K562 (cell line): ENCODE measurements around the gene MRPL10. TPM values are rescaled to one million over a fixed set of nuclear protein-coding genes. Genes with fewer than 3 reads are reported as not detected.

Experiments used
- ASH1L ChIP-seq: fragments of 450-650 bp; IDR thresholded peaks from 2 replicates; pipeline ENCODE4 v1.6.1; 2018; ENCODE audit warnings: borderline replicate concordance, mild to moderate bottlenecking, low read depth; ENCODE audit not compliant: partially characterized antibody
- EHMT2 ChIP-seq: fragments of 450-650 bp; IDR thresholded peaks from 2 replicates; pipeline ENCODE4 v1.6.1; 2018; ENCODE audit warnings: antibody characterized with exemption
- KLF10 ChIP-seq: fragments of 250-450 bp; sonication (Bioruptor Pico); IDR thresholded peaks from 2 replicates; pipeline ENCODE4 v1.6.1; 2021; ENCODE audit warnings: matching md5 sums
- NCOA2 ChIP-seq, 2 experiments: fragments of 450-650 bp; IDR thresholded peaks; 2 replicates each; pipeline ENCODE4 v1.6.1; 2018; ENCODE audit warnings: mild to moderate bottlenecking in 2 of 2, moderate library complexity in 1 of 2; ENCODE audit not compliant: partially characterized antibody in 2 of 2
- NELFE ChIP-seq: IDR thresholded peaks from 2 replicates; pipeline ENCODE4 v1.6.1; 2011; ENCODE audit warnings: mild to moderate bottlenecking; ENCODE audit not compliant: insufficient read depth, insufficient read length
- NFYB ChIP-seq: IDR thresholded peaks from 2 replicates; pipeline ENCODE4 v1.6.1; 2011; ENCODE audit warnings: mild to moderate bottlenecking, moderate library complexity; ENCODE audit not compliant: insufficient read length; ENCODE audit errors: extremely low read depth
- PBX2 ChIP-seq, 2 experiments: IDR thresholded peaks in 1 of 2; conservative IDR thresholded peaks in 1 of 2; 2 replicates each; pipeline ENCODE4 v1.6.1; 2016; ENCODE audit warnings: low read depth in 2 of 2, mild to moderate bottlenecking in 1 of 2, missing compliant biosample characterization in 1 of 2, missing genetic modification characterization in 1 of 2, moderate library complexity in 1 of 2
- POLR2G ChIP-seq: fragments of 200-400 bp; formaldehyde crosslinking; IDR thresholded peaks from 2 replicates; pipeline ENCODE4 v1.6.1; 2017; ENCODE audit warnings: low read depth, mild to moderate bottlenecking, antibody characterized with exemption, low read length, moderate library complexity
- SFPQ ChIP-seq: fragments of 200-400 bp; formaldehyde crosslinking; IDR thresholded peaks from 2 replicates; pipeline ENCODE4 v1.6.1; 2017; ENCODE audit warnings: mild to moderate bottlenecking, low read depth, low read length, moderate library complexity
- SMAD2 ChIP-seq: fragments of 150-350 bp; IDR thresholded peaks from 2 replicates; pipeline ENCODE4 v1.6.1; 2014; ENCODE audit warnings: low read depth, mild to moderate bottlenecking, low read length
- U2AF1 ChIP-seq: fragments of 200-400 bp; formaldehyde crosslinking; optimal IDR thresholded peaks from 2 replicates; pipeline ENCODE3; 2017; ENCODE audit warnings: mild to moderate bottlenecking, low read depth, low read length, moderate library complexity
- YY1 ChIP-seq, 3 experiments: IDR thresholded peaks; 2 replicates each; pipeline ENCODE4 v1.6.1; 2011; ENCODE audit warnings: low read length in 2 of 3, mild to moderate bottlenecking in 2 of 3, moderate library complexity in 2 of 3, borderline replicate concordance in 1 of 3, control low read depth in 1 of 3, low read depth in 1 of 3; ENCODE audit not compliant: insufficient read depth in 3 of 3, insufficient replicate concordance in 2 of 3, control insufficient read depth in 1 of 3, insufficient read length in 1 of 3; ENCODE audit errors: extremely low read depth in 1 of 3
- ZNF134 ChIP-seq: fragments of 250-450 bp; sonication (Bioruptor Pico); conservative IDR thresholded peaks from 2 replicates; pipeline ENCODE4 v1.4.0; 2020
- polyA plus RNA-seq, 8 experiments: library from polyadenylated mRNA; depleted of rRNA in 4 of 8; stranded (reverse) in 5 of 8; unstranded in 3 of 8; fragments of >200 nt; fragmentation: Nextera tagmentation in 2 of 8; fragmentation: Illumina TruSeq in 1 of 8; extraction: Ambion mirVana in 2 of 8; extraction: Trizol in 1 of 8; gene quantifications; 2 replicates each; pipeline versions ENCODE4 v1.2.1 to v1.2.3, GENCODE V29; 2011 to 2014; ENCODE audit warnings: inconsistent platforms in 1 of 8, missing spikeins in 1 of 8
- total RNA-seq, 7 experiments: library from RNA; depleted of rRNA in 6 of 7; stranded (reverse); fragments of >200 nt in 6 of 7; fragmentation: Illumina TruSeq in 2 of 7; extraction: Trizol in 2 of 7; gene quantifications; 2 replicates each; pipeline versions ENCODE4 v1.2.1 to v1.2.3, GENCODE V29; 2011 to 2021; ENCODE audit warnings: low replicate concordance in 1 of 7

The MRPL10 gene
- total and polyA plus RNA-seq, 9 of the 15 experiments (the other 6 are each of a cell fraction or from before 2014, with no cell fraction given) = 27.8 to 105 (median 67.3) TPM

GRCh38 chr17:47810200-47810821 is 21.0 kb downstream of the MRPL10 start (continued):
- TF ChIP-seq PBX2 (CRISPR knock-in tag; IDR thresholded peaks at IDR 0.05; ENCODE audit: low read depth) (no peak), PBX2 (tag; conservative IDR thresholded peaks at IDR 0.05; ENCODE audit: low read depth) (no peak), SMAD2 (no peak), YY1 (IDR thresholded peaks at IDR 0.05; ENCODE audit: borderline replicate concordance in 1 of 3, control insufficient read depth in 1 of 3, extremely low read depth in 1 of 3, insufficient read depth in 3 of 3, insufficient read length in 1 of 3, insufficient replicate concordance in 2 of 3, low read depth in 1 of 3, low read length in 2 of 3) (no peak), EHMT2 (peak; percentile 24; the same call in 1 of the 2 replicates), KLF10 (CRISPR knock-in tag) (no peak), NFYB (no peak), ZNF134 (no peak), SFPQ (no peak), NELFE (no peak), POLR2G (no peak), ASH1L (no peak), NCOA2 (IDR thresholded peaks at IDR 0.05; ENCODE audit: partially characterized antibody in 2 of 2) (no peak), U2AF1 (no peak)
